Right cardiac atrium (tissue), 5 donors: ENCODE measurements around the gene C1GALT1. TPM values are rescaled to one million over a fixed set of nuclear protein-coding genes. Genes with fewer than 3 reads are reported as not detected.

Source experiments
- ATAC-seq, 2 donors: fragments of 200-7000 bp; cut with Tn5 transposase; one replicate each; pipeline versions ENCODE4 v1.8.0 to v1.9.1; 2020; ENCODE audit warnings: moderate library complexity in 2 of 2, mild to moderate bottlenecking in 1 of 2
- DNase-seq, 3 donors: peaks; one replicate each; pipeline ENCODE4 v3.0.0-alpha.2; 2020
- H3K27ac ChIP-seq: one replicate; pipeline ENCODE4 v1.5.1; 2013; ENCODE audit warnings: mild to moderate bottlenecking, low read length, control low read depth, moderate library complexity
- H3K27me3 ChIP-seq: one replicate; pipeline ENCODE4 v1.6.1; 2013; ENCODE audit not compliant: control insufficient read depth, insufficient read depth
- H3K4me1 ChIP-seq: one replicate; pipeline ENCODE4 v1.6.1; 2013; ENCODE audit warnings: low read length; ENCODE audit not compliant: control insufficient read depth, insufficient read depth
- H3K4me3 ChIP-seq: one replicate; pipeline ENCODE4 v1.5.1; 2013; ENCODE audit warnings: low read length, control low read depth
- H3K9me3 ChIP-seq: one replicate; pipeline ENCODE4 v1.6.1; 2013; ENCODE audit warnings: low read length; ENCODE audit not compliant: control insufficient read depth
- WGBS: extraction: QIAGEN DNeasy Blood & Tissue Kit; methylation state at CpG from one replicate; pipeline ENCODE4 v1.1.7; 2013; 5-methylcytosine and 5-hydroxymethylcytosine counted together
- intact Hi-C, 4 donors: fragments of 100-400 bp; cut with DNase I; formaldehyde crosslinking; loops; one replicate each; pipeline versions ENCODE4 v1.11.0 to v1.14.0; 2022 to 2023
- polyA plus RNA-seq: library from polyadenylated mRNA; stranded (reverse); fragments of 200-250 nt; gene quantifications from one replicate; pipeline ENCODE4 v1.2.3, GENCODE V29; 2013
- total RNA-seq, 4 donors: library from RNA; stranded (reverse); fragmentation: NEBNext Ultra II Directional; extraction: Animal tissue kit (Norgen Biotek cat#: 25700); gene quantifications; one replicate each; pipeline ENCODE4 v1.2.1, GENCODE V29; 2021
- donor health status: healthy with polysubstance abuse.
- donor health status: DM: no; HTN: yes; CAD: no.
- donor health status: DM: no; HTN: no; CAD: no.
- donor health status: DM: no; HTN: yes; CAD: no; lungs with severe emphysema.
- donor health status: DM: yes; HTN: yes; CAD: no.

The C1GALT1 gene
- total and polyA plus RNA-seq, 5 donors, result 5.2 to 23.3 (median 19.4) TPM

GRCh38 chr7:7202375-7202720 is 20.0 kb downstream of the C1GALT1 start:
- no peaks in the 10 kb centered on the region for H3K27me3 ChIP-seq
- no peak overlapping the region for H3K4me3 ChIP-seq
- no peak for DNase-seq
- ATAC-seq, result no peak
- no peak overlapping the region for H3K27ac ChIP-seq
- H3K9me3 ChIP-seq, result no peaks in the 10 kb centered on the region
- peaks cover 5% of the 10 kb centered on the region for H3K4me1 ChIP-seq
- WGBS, result 67% methylated on average over 1 of the region's 1 CpG
- intact Hi-C loops, result no loop called here

DNA sequence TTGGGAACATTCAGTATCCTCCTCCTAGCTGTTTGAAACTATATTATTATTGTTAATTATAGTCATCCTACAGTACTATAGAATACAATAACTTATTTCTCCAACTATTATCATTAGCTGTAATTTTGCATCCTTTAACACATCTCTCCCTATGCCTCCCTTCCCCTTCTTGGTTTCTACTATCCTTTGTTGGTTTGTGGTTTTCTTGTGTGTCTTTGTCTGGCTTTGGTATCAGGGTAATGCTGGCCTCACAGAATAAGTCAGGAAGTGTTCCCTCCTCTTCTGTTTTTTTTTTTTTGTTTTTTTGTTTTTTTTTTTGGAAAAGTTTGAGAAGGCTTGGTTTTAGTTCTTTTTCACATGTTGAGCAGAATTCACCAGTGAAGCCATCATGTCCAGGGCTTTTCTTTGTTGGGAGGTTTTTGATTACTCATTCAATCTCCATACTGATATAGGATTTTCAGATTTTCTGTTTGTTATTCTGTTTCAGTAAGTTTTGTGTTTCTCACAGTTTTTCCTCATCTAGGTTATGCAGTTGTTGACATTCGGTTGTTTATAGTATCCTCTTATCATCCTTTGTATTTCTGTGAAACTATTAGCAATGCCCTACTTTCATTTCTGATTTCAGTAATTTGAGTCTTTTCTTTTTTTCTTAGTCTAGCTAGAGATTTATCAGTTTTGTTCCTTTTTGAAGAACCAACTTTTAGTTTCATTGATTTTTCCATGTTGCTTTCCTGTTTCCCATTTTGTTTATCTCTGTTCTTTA is 21.6 kb downstream of the C1GALT1 start:
- DNase-seq (no peak), ATAC-seq (no peak)
- H3K4me1 ChIP-seq, result peaks cover 5% of the 10 kb centered on the region
- H3K27ac ChIP-seq, result no peak overlapping the region
- intact Hi-C loops, result no loop called here
- no peaks in the 10 kb centered on the region for H3K27me3 ChIP-seq
- 93% methylated on average over 1 of the region's 1 CpG for WGBS
- H3K4me3 ChIP-seq, result no peak overlapping the region
- H3K9me3 ChIP-seq, result no peaks in the 10 kb centered on the region

DNA sequence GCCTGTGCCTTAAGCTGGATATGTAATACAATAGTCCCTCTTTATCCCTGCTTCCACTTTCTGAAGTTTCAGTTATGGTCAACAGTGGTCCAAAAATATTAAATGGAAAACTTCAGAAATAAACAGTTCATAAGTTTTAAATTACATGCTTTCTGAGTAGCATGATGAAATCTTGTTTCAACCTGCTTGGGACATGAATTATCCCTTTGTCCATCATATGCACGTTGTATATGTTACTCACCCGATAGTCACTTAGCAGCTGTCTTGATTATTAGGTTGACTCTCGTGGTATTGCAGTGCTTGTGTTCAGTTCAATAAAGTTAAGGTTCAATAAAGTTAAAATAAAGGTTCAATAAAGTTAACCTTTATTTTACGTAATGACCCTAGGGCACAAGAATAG is 25.5 kb downstream of the C1GALT1 start:
- Histone ChIP-seq H3K4me1 (no peaks in the 10 kb centered on the region), H3K27ac (no peak overlapping the region), H3K9me3 (no peaks in the 10 kb centered on the region), H3K4me3 (no peak overlapping the region), H3K27me3 (no peaks in the 10 kb centered on the region)
- WGBS, result 93% methylated on average over 4 of the region's 4 CpGs
- intact Hi-C loops, result no loop called here
- DNase-seq, result no peak
- no peak for ATAC-seq

- no peak for ATAC-seq
- Histone ChIP-seq H3K4me3 (no peak overlapping the region), H3K9me3 (no peaks in the 10 kb centered on the region), H3K27me3 (no peaks in the 10 kb centered on the region), H3K4me1 (no peaks in the 10 kb centered on the region), H3K27ac (no peak overlapping the region)
- WGBS, result 90% methylated on average over 4 of the region's 4 CpGs
- DNase-seq, result no peak
- intact Hi-C loops, result no loop called here
Measured at GRCh38 chr7:7208520-7208919, 26.2 kb downstream of the C1GALT1 start.

DNA sequence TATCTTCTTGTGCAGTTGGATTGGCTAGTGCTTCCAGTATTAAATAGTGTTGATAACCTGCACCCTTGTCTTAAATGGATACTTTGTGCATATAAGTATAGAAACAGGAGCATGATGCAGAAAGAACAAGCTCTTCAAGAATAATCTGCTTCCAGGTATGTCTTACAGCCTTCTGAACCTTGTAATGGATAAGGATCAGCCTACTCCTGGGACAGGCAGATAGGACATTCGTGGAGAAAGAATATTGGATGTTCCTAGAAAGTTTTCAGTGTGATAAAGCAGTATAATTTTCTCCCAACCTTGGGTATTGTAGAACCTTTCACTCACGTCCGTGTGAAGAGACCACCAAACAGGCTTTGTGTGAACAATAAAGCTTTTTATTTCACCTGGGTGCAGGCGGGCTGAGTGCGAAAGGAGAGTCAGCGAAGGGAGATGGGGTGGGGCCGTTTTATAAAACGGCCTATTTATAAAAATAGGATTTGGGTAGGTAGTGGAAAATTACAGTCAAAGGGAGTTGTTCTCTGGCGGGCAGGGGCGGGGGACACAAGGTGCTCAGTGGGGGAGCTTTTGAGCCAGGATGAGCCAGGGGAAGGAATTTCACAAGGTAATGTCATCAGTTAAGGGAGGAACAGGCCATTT is 27.2 kb downstream of the C1GALT1 start:
- no peak overlapping the region for H3K4me3 ChIP-seq
- H3K9me3 ChIP-seq, result no peaks in the 10 kb centered on the region
- DNase-seq, result no peak
- intact Hi-C loops, result no loop called here
- no peaks in the 10 kb centered on the region for H3K4me1 ChIP-seq
- H3K27me3 ChIP-seq, result no peaks in the 10 kb centered on the region
- WGBS, result 89% methylated on average over 10 of the region's 10 CpGs
- H3K27ac ChIP-seq, result no peak overlapping the region
- ATAC-seq, result no peak

DNA sequence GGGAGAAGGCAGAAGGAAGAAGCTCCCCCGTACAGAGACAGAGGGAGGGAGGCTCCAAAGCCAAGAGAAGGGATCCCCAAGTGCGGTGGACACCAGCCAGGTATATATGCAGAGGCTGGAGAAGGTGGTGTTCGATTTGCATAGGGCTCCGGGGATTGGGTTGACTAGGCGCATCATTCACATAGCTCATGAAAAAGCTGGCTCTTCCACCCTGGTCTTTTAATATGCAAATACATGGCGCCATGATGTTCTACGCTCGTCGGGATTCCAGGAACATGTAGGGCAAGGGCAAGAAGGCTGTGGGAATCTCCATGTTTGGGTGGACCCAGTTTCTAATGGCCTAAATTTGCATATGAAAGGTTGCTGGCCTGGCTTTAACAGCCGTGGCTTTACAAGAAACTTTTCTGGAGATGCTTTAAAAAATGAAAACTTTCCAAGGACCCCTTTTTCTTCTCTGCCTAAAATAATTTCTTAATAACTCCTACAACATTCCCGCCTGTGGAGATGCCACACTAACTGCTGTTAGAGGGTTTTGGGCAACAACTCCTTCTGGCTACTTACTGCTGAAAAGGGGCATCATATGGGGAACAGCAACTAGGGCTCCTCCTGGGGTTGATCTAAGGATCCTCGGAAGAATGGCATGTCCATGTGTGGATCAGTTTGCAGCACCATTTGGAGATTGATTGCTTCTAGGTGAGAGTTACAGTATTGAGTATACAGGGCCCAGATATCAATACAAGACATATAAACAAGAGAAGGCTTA is 28.3 kb downstream of the C1GALT1 start:
- Histone ChIP-seq H3K27ac (no peak overlapping the region), H3K9me3 (no peaks in the 10 kb centered on the region), H3K4me3 (no peak overlapping the region), H3K27me3 (no peaks in the 10 kb centered on the region), H3K4me1 (no peaks in the 10 kb centered on the region)
- WGBS, result 83% methylated on average over 12 of the region's 12 CpGs
- DNase-seq, result no peak
- intact Hi-C loops, result no loop called here
- ATAC-seq, result no peak

DNA sequence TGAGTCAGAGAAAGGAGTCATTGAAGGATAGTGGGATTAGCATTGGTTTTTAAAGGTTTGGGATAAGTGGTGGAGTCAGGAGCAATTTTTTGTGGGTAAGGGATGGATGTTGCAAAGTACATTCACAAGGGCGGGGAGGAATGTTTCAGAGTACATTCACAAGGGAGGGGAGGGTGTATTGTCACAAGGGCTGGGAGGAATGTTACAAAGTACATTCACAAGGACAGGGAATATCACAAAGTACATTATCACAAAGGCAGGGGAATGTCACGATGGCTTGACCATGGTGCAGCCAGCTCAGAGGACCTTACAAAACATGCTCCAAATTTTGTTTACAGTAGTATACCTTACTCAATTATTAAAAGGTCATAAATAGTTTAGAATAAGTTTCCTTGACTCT is 30.3 kb downstream of the C1GALT1 start:
- H3K27ac ChIP-seq, result no peak overlapping the region
- no peaks in the 10 kb centered on the region for H3K9me3 ChIP-seq
- DNase-seq, result no peak
- H3K4me1 ChIP-seq, result no peaks in the 10 kb centered on the region
- H3K4me3 ChIP-seq, result no peak overlapping the region
- WGBS, result 73% methylated on average over 2 of the region's 2 CpGs
- intact Hi-C loops, result no loop called here
- no peaks in the 10 kb centered on the region for H3K27me3 ChIP-seq
- no peak for ATAC-seq

DNA sequence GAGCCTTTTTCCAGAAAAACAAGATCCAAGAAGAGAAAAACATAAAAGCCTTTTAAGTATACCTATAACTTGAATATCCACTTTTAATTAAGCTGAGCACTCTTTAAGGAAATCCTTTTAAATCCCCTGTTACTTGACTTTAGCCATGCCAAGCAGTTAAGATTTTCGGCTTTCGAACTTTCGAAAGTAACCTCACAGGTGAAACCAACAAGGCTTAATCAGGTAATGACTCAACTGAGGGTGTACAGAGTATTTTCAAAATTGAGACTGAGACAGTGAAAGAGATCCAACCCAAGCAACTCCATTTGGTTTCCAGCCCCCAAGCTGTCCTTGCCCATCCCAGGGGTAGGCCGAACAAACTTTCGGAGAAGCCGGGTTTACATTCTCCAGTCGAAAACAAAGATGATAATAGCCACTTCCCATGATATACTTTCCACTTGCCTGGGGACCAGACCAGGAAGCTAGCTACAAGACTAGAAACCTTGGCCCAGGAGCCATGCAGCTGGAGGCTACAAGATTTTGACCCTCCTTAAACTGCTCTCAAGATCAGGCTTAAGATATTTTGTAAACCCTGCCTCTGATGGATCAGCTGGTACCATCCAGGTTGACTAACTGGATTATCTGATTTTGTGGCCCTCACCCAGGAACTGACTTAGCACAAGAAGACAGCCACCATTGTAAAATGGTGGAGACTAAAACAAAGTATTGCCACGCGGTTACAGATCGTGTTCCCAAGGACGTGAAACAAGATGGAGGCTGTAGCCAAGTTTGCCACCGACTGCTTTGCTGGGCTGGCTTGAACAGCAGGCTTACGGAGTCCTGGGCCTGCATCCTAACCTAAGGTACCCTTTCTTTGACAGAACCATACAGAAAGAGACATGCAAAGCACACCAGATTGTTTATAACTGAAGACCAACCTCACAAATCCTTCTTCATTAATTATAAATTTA is 32.3 kb downstream of the C1GALT1 start:
- Histone ChIP-seq H3K4me3 (no peak overlapping the region), H3K27me3 (no peaks in the 10 kb centered on the region), H3K9me3 (no peaks in the 10 kb centered on the region), H3K27ac (no peak overlapping the region), H3K4me1 (no peaks in the 10 kb centered on the region)
- DNase-seq (no peak), ATAC-seq (no peak)
- WGBS, result 96% methylated on average over 13 of the region's 13 CpGs
- intact Hi-C loops, result no loop called here

DNA sequence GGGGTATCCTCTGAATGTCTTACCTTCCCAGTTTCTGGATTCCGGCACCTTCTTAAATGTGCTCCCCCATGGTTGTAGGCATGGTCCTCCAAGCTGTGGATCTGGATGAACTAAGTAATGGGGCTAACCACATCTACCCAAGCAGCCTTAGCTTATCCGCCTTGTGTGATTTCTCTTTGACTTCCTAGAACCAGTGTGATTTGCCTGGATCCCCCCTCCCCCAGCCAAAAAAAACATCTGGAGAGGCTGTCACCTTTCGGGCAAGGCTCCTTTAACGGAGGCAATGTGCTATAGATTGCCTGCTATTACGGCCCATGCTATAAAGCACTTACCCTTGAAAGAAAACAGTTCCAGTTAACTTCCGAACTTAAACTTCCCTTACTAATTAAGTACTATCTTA is 33.9 kb downstream of the C1GALT1 start:
- WGBS, result 95% methylated on average over 6 of the region's 6 CpGs
- no peak overlapping the region for H3K27ac ChIP-seq
- DNase-seq, result no peak
- no peak for ATAC-seq
- intact Hi-C loops, result no loop called here
- H3K9me3 ChIP-seq, result no peaks in the 10 kb centered on the region
- H3K27me3 ChIP-seq, result no peaks in the 10 kb centered on the region
- H3K4me1 ChIP-seq, result no peaks in the 10 kb centered on the region
- H3K4me3 ChIP-seq, result no peak overlapping the region

GRCh38 chr7:7219216-7219615 is 36.9 kb downstream of the C1GALT1 start:
- Histone ChIP-seq H3K4me1 (peaks cover 3% of the 10 kb centered on the region), H3K27me3 (no peaks in the 10 kb centered on the region), H3K27ac (no peak overlapping the region), H3K9me3 (no peaks in the 10 kb centered on the region), H3K4me3 (no peak overlapping the region)
- DNase-seq, result no peak
- ATAC-seq, result no peak
- intact Hi-C loops, result no loop called here
